AML-193 (cell line): ENCODE results near the gene LMOD1.
"Not testable (repeated sequence)": the region's sequence is repeated elsewhere in the genome, so short reads cannot be mapped to it uniquely, and the experiment has no call there.

Experiments
- DNase-seq, 2 experiments: peaks; one replicate each; lab custom pipeline; 2025; lab: John Stamatoyannopoulos, UW

LMOD1 gene

GRCh38 chr1:201914456-201915235 is 31.7 kb downstream of the LMOD1 start:
- DNase-seq: no peak

GRCh38 chr1:201912832-201913231 is 33.5 kb downstream of the LMOD1 start:
- DNase-seq: no peak

- DNase-seq: no peak
Observed at GRCh38 chr1:201911826-201912571, 34.3 kb downstream of the LMOD1 start.

GRCh38 chr1:201907621-201908020 is 38.7 kb downstream of the LMOD1 start:
- DNase-seq: no peak

GRCh38 chr1:201906336-201906735 is 40.0 kb downstream of the LMOD1 start:
- DNase-seq: no peak

- DNase-seq: no peak
Observed at GRCh38 chr1:201905234-201905890, 41.0 kb downstream of the LMOD1 start.

- no peak for DNase-seq
Observed at GRCh38 chr1:201904579-201904978, 41.8 kb downstream of the LMOD1 start.

GRCh38 chr1:201903135-201903534 is 43.2 kb downstream of the LMOD1 start:
- DNase-seq: no peak

- no peak for DNase-seq
Observed at GRCh38 chr1:201902198-201902597, 44.1 kb downstream of the LMOD1 start.

GRCh38 chr1:201901036-201901435 is 45.3 kb downstream of the LMOD1 start:
- DNase-seq: not testable (repeated sequence)

GRCh38 chr1:201900476-201900875 is 45.9 kb downstream of the LMOD1 start:
- no peak for DNase-seq

GRCh38 chr1:201899683-201900429 is 46.5 kb downstream of the LMOD1 start:
- no peak for DNase-seq

- no peak for DNase-seq
Observed at GRCh38 chr1:201898992-201899391, 47.4 kb downstream of the LMOD1 start.

GRCh38 chr1:201898240-201898894 is 48.0 kb downstream of the LMOD1 start:
- DNase-seq: no peak

- no peak for DNase-seq
Observed at GRCh38 chr1:201896951-201897391, 49.4 kb downstream of the LMOD1 start.

GRCh38 chr1:201895913-201896807 is 50.2 kb downstream of the LMOD1 start:
- peak; percentile 70 to 77 for DNase-seq

GRCh38 chr1:201895120-201895665 is 51.2 kb downstream of the LMOD1 start:
- no peak for DNase-seq

- no peak for DNase-seq
Observed at GRCh38 chr1:201894343-201895119, 51.8 kb downstream of the LMOD1 start.

GRCh38 chr1:201893431-201893830 is 52.9 kb downstream of the LMOD1 start:
- DNase-seq: no peak
